Left lung (tissue), 10 donors: ENCODE measurements around the gene MLH1. TPM values are rescaled to one million over a fixed set of nuclear protein-coding genes. Genes with fewer than 3 reads are reported as not detected.

Experiments used
- ATAC-seq: fragments of 200-7000 bp; cut with Tn5 transposase; one replicate; pipeline ENCODE4 v1.9.1; 2020; ENCODE audit warnings: moderate library complexity
- DNase-seq, 4 donors: peaks; one replicate each; pipeline ENCODE4 v3.0.0-alpha.2; 2013 to 2020
- H3K27ac ChIP-seq, 2 donors: fragments of 200-600 bp; sonication (generic) in 1 of 2; one replicate each; pipeline versions ENCODE4 v1.5.0 to v1.8.0; 2020 to 2021
- H3K27me3 ChIP-seq, 2 donors: fragments of 200-600 bp; sonication (generic) in 1 of 2; one replicate each; pipeline versions ENCODE4 v1.5.0 to v1.8.0; 2020 to 2021
- H3K36me3 ChIP-seq, 2 donors: fragments of 200-600 bp; sonication (generic) in 1 of 2; one replicate each; pipeline versions ENCODE4 v1.5.0 to v1.8.0; 2020 to 2021
- H3K4me1 ChIP-seq, 2 donors: fragments of 200-600 bp; one replicate each; pipeline ENCODE4 v1.8.0; 2021
- H3K4me3 ChIP-seq, 2 donors: fragments of 200-600 bp; sonication (generic) in 1 of 2; one replicate each; pipeline versions ENCODE4 v1.5.0 to v1.8.0; 2020 to 2021; ENCODE audit warnings: mild to moderate bottlenecking in 1 of 2
- H3K9me3 ChIP-seq, 2 donors: fragments of 200-600 bp; sonication (generic) in 1 of 2; one replicate each; pipeline versions ENCODE4 v1.5.0 to v1.8.0; 2020 to 2021
- CTCF ChIP-seq, 2 donors: fragments of 200-600 bp; sonication (generic) in 1 of 2; IDR thresholded peaks; one replicate each; pipeline versions ENCODE4 v1.5.0 to v1.8.0; 2021; ENCODE audit warnings: antibody characterized with exemption in 2 of 2
- intact Hi-C, 2 donors: fragments of 100-400 bp; cut with DNase I; formaldehyde crosslinking; loops; one replicate each; pipeline versions ENCODE4 v1.11.2 to v1.14.2; 2022
- polyA plus RNA-seq, 6 donors: library from polyadenylated mRNA; unstranded; fragments of 120-200 nt; gene quantifications; one replicate each; pipeline ENCODE4 v1.2.1, GENCODE V29; 2013; ENCODE audit not compliant: insufficient read length in 6 of 6
- total RNA-seq, 2 donors: library from RNA; stranded (reverse); fragmentation: NEBNext Ultra II Directional; extraction: Animal tissue kit (Norgen Biotek cat#: 25700); gene quantifications; one replicate each; pipeline ENCODE4 v1.2.1, GENCODE V29; 2021
- donor health status: DM: no; HTN: yes; CAD: no.
- donor health status: DM: no; HTN: no; CAD: no.

Gene MLH1
- total and polyA plus RNA-seq, 8 donors = 26.1 to 68.5 (median 56.9) TPM

GRCh38 chr3:37014620-37015019 lies 21.3 kb downstream of the MLH1 start:
- ATAC-seq = no peak
- no peak for TF ChIP-seq CTCF (IDR thresholded peaks at IDR 0.05)
- Histone ChIP-seq H3K27me3 (no peaks in the 10 kb centered on the region), H3K27ac (no peak overlapping the region), H3K36me3 (peaks cover 3 to 100% of the 10 kb centered on the region in 2 donors), H3K4me1 (no peaks in the 10 kb centered on the region), H3K4me3 (no peak overlapping the region), H3K9me3 (no peaks in the 10 kb centered on the region)
- intact Hi-C loops = loop anchor here in 1 of 2 donors (10.0 kb wide), 1 partner anchor 200 kb away; no protein-coding TSS in a partner anchor
- no peak for DNase-seq

GRCh38 chr3:37015642-37016041 lies 22.3 kb downstream of the MLH1 start:
- no peaks in the 10 kb centered on the region for H3K27me3 ChIP-seq
- DNase-seq (no peak), ATAC-seq (no peak)
- intact Hi-C loops = loop anchor here in 1 of 2 donors (10.0 kb wide), 1 partner anchor 199 kb away; no protein-coding TSS in a partner anchor
- H3K4me3 ChIP-seq = no peak overlapping the region
- no peak for TF ChIP-seq CTCF (IDR thresholded peaks at IDR 0.05)
- H3K4me1 ChIP-seq = no peaks in the 10 kb centered on the region
- H3K27ac ChIP-seq = no peak overlapping the region
- H3K9me3 ChIP-seq = no peaks in the 10 kb centered on the region
- peaks cover 3 to 100% of the 10 kb centered on the region in 2 donors for H3K36me3 ChIP-seq

GRCh38 chr3:37016903-37017302 lies 23.6 kb downstream of the MLH1 start:
- DNase-seq (no peak), ATAC-seq (no peak)
- H3K4me1 ChIP-seq = no peaks in the 10 kb centered on the region
- H3K36me3 ChIP-seq = peaks cover 3 to 100% of the 10 kb centered on the region in 2 donors
- H3K27ac ChIP-seq = no peak overlapping the region
- H3K9me3 ChIP-seq = no peaks in the 10 kb centered on the region
- H3K27me3 ChIP-seq = no peaks in the 10 kb centered on the region
- intact Hi-C loops = loop anchor here in 1 of 2 donors (10.0 kb wide), 1 partner anchor 198 kb away; no protein-coding TSS in a partner anchor
- H3K4me3 ChIP-seq = no peak overlapping the region
- no peak for TF ChIP-seq CTCF (IDR thresholded peaks at IDR 0.05)

GRCh38 chr3:37017683-37018082 lies 24.4 kb downstream of the MLH1 start:
- Histone ChIP-seq H3K27me3 (no peaks in the 10 kb centered on the region), H3K27ac (no peak overlapping the region), H3K4me1 (no peaks in the 10 kb centered on the region), H3K4me3 (no peak overlapping the region), H3K36me3 (peaks cover 3 to 100% of the 10 kb centered on the region in 2 donors), H3K9me3 (no peaks in the 10 kb centered on the region)
- intact Hi-C loops = loop anchor here in 1 of 2 donors (10.0 kb wide), 1 partner anchor 197 kb away; no protein-coding TSS in a partner anchor
- no peak for TF ChIP-seq CTCF (IDR thresholded peaks at IDR 0.05)
- DNase-seq = no peak
- no peak for ATAC-seq

GRCh38 chr3:37024092-37024491 lies 30.8 kb downstream of the MLH1 start:
- ATAC-seq = no peak
- peak in 1 of 2 donors; percentile 19 for TF ChIP-seq CTCF (IDR thresholded peaks at IDR 0.05)

More at GRCh38 chr3:37024092-37024491, 30.8 kb downstream of the MLH1 start:
- H3K9me3 ChIP-seq = no peaks in the 10 kb centered on the region
- DNase-seq = no peak
- no peaks in the 10 kb centered on the region for H3K27me3 ChIP-seq
- peaks cover 0 to 88% of the 10 kb centered on the region in 2 donors for H3K36me3 ChIP-seq
- intact Hi-C loops = loop anchor here in 1 of 2 donors (5.0 kb wide), 1 partner anchor 183 kb away; no protein-coding TSS in a partner anchor
- H3K4me1 ChIP-seq = peaks cover 2 to 11% of the 10 kb centered on the region in 2 donors
- no peak overlapping the region for H3K4me3 ChIP-seq
- peak overlapping the region in 1 of 2 donors; percentile 65 for H3K27ac ChIP-seq
